Spleen (tissue), 7 donors: Measurements from ENCODE around the gene ACACA.

Experiments
- CTCF ChIP-seq, 11 experiments: fragments of 200-600 bp in 7 of 11; fragments of 450-650 bp in 4 of 11; sonication (generic) in 4 of 11; IDR thresholded peaks in 8 of 11; conservative IDR thresholded peaks in 3 of 11; 1 replicate in 7 of 11; 2 replicates in 4 of 11; pipeline versions ENCODE4 v1.4.0 to v1.8.0; 2016 to 2021; ENCODE audit warnings: antibody characterized with exemption in 11 of 11, inconsistent platforms in 4 of 11, mild to moderate bottlenecking in 1 of 11
- POLR2A ChIP-seq, 3 donors: fragments of 450-650 bp; IDR thresholded peaks; one replicate each; pipeline ENCODE4 v1.5.1; 2017; ENCODE audit warnings: antibody characterized with exemption in 3 of 3, mild to moderate bottlenecking in 1 of 3
- POLR2AphosphoS5 ChIP-seq, 3 donors: sonication (generic); formaldehyde crosslinking; IDR thresholded peaks; one replicate each; pipeline ENCODE4 v1.5.1; 2017; ENCODE audit warnings: antibody characterized with exemption in 3 of 3
- donor health status: DM: no; HTN: no; CAD: no; lungs with moderate emphysema.
- donor health status: DM: no; HTN: no; CAD: no.
- donor health status: DM: no; HTN: no; CAD: no.

GRCh38 chr17:37400505-37400904 is 6.1 kb downstream of the ACACA start:
- TF ChIP-seq CTCF (IDR thresholded peaks at IDR 0.05 in 8 of 11, conservative IDR thresholded peaks at IDR 0.05 in 3 of 11) (no peak), POLR2A (IDR thresholded peaks at IDR 0.05) (no peak), POLR2AphosphoS5 (IDR thresholded peaks at IDR 0.05) (no peak)
